Femur (tissue), 1 donor: Measurements from ENCODE around the gene WNT2.

Source experiments
- DNase-seq: peaks from one replicate; pipeline ENCODE4 v3.0.0-alpha.2; 2017

The WNT2 gene

DNA sequence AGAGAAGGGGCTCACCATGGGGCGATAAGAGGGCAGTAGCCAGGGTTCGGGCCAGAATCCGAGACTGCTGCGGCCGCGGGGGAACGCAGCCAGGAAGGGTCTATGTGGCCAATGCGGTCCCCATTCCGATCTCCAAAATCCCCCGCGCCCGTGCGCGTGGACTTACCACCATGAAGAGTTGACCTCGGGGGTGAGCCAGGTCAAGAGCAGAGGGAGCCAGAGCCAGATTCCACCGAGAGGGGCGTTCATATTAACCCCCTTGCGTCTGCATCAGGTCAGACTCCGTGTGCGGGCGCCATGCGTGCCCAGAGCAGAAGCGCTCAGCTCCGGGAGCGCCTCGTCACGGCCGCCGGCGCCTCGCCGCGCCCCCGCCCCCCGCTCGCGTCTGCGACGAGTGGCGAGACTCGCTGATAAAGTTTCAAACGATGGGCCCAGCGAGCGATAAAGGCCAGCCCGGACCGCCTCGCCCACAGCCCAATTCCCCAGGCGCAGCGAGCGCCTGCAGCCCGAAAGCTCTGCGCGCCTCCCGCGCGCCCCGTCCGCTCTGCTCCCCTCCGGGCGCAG is at the start of gene WNT2:
Gene WNT2, minus strand, starts transcription at position 318 of the 564 bp plus-strand sequence. Its CDS starts 69 bp downstream, at position 249.
- DNase-seq: no peak

DNA sequence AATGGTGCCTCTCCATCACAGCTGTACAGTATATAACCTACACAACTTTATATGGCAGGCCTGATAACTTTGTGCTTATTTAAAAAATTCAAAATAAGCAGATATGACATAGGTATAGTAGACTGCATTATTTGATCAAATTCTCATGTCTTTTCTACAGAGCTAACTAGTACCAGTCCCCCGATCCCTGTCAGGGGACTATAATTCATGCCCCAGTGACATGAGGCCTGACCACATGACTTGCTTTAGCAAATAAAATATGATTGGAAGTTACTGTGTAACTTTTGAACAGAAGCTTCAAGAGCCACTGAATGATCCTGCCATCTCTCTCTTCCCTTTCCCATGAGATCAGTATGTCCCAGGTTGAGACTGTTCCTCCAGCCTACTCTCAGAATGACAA is 49.2 kb upstream of the WNT2 start:
- DNase-seq: no peak

DNA sequence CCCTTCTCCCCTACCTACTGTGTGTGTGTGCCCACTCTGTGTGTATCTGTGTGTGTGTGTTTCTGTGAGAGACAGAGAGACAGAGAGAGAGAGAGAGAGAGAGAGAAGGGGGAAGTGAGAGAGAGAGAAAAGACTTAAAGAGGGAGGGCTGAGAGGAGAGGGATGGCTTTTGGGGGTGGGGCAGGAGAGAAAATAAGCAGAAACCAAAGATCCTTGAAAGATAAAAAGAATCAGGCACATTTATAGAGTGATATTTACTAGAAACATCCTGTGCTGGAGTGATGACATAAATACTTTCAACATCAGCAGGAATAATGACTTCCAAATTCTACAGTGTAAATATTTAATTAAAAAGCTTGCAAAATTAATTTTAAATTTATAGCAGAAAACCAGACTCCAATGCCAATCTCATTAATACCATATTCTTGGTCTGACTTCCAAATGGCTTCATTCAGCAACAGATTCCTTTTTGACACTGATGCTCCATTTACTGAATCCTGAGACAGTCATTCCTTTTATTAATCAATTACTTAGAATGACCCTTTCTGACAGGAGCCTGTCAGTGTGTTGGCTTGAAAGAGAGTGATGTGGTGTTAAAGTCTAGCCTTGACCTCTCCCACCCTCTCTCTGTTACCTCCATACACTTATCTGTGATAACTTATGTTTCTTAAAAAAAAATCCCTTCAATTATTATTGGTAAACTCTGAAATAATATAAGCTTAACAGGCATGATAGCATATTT is 41.7 kb upstream of the WNT2 start:
- DNase-seq: no peak

- DNase-seq: no peak
These were observed 39.5 kb upstream of the WNT2 start for GRCh38 chr7:117362294-117362888.

DNA sequence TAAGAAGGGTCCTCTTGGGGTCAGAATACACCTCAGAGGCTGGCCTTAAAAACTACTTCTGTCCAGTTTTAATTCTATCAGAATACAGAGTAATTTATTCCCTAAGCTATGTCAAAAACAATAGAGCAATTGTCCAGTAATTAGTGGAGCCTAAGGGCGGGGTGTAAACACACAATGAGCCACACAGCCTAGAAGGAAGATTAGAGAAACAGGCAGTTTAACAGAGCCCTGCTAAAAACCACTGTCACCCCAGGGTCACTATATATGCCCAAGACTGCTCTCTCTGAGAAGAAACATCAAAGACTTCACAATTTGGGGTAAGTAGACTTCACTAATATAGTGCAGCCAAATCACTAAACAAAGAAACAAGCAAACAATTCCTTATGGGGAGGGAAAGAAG is 27.2 kb upstream of the WNT2 start:
- no peak for DNase-seq

DNA sequence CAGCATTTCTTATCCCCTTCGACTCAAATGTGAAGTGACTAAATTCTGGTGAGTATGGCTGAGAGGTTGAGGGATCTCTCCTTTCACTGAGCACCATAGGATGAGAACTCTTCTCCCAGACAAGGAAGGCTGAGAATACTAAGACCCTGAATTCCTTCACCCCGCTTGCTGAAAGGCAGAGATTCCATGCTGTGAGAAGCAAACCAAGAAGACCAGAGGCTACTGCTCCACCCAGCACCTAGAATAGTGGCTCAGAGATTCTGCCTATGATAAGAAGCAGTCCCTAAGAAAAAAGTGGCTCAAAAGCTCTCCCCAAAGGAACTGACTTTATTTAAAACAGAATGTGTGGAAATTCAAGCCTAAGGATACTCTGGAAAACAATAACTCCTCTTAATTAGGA is 26.7 kb upstream of the WNT2 start:
- DNase-seq: no peak

DNA sequence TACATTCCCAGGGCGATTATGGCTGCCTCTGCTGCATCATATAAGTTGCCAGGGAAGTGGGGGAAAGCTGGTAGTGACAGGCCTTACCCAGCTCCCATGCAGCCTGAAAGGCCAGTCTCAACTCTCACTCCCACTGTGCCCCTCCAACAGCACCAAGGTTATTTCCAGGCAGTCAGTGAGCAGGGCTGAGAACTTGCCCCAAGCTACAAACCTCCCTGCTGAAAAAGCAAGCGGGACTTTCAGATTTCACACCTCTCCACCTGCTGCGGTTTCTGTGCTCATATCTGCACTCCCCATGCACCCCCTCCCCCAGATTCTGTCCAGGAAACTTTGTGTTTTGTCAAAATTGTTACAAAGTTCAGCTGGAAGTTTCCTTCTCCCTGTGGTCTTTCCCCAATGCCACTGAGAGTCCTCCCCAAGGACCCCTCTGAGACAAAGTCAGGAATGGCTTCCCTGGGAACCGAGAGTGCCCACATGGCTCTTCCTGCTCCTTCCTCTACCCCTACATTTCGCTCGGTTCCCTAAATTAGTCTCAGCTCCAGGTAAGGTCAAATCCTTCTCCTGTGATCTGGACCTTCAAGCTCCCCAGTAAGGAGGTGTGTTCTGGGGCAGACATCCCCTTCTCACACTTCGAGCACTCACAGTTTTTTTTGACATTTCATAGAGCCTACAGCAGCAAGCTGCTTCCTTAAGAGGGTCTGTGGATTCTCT is 25.3 kb upstream of the WNT2 start:
- no peak for DNase-seq

DNA sequence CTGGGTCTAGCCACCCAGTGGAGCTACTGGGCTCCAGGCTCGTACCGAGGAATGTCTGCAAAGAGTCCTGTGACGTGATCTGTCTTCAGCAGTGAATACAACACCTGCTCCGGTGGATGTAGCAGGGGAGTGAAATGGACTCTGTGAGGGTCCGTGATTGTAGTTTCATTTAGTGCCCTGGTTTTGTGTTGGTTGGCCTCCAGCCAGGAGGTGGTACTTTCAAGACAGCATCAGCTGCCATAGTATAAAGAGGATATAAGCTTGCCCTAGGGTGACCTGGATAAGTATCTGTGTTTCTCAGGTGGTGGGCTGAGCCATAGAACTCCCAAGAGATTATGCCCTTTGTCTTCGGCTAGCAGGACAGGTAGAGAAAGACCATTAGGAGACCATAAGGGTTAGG is 24.6 kb upstream of the WNT2 start:
- DNase-seq: no peak

DNA sequence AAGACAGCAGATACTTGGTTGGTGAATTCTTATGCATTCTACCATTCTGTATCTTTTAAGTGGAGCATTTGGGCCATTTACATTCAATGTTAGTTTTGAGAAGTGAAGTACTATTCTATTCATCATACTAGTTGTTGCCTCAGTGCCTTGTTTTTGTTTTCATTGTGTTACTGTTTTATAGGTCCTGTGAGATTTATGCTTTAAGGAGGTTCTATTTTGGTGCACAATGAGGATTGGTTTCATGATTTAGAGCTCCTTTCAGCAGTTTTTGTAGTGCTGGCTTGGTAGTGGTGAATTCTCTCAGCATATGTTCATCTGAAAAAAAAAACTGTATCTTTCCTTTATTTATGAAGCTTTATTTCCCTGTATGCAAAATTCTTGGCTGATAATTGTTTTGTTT is 23.3 kb upstream of the WNT2 start:
- no peak for DNase-seq

- DNase-seq: no peak
These were observed 15.2 kb upstream of the WNT2 start for GRCh38 chr7:117338020-117338419.

- DNase-seq: no peak
These were observed 10.3 kb upstream of the WNT2 start for GRCh38 chr7:117333168-117333567.

DNA sequence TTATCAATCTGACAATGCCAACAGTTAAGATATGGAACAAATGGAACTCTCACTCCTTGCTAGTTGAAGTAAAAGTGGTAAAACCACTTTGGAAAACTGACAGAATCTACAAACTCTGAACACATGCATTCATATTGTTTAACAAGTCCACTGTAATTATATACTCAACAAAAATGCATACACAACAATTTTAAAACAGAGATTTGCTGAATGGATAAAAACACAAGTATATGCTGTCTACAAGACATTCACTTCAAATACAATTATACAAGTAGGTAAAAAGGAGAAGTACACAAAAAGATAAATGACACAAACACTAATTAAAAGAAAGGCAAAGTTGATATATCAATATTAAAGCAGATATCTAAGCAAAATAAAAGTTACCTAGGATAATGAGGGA is 9.2 kb upstream of the WNT2 start:
- no peak for DNase-seq

GRCh38 chr7:117325836-117326235 is 3.0 kb upstream of the WNT2 start:
- DNase-seq: no peak

GRCh38 chr7:117324960-117325359 is 2.1 kb upstream of the WNT2 start:
- DNase-seq: no peak

- peak; percentile 70 for DNase-seq
These were observed 1.2 kb upstream of the WNT2 start for GRCh38 chr7:117323851-117324711.

GRCh38 chr7:117323305-117323850 is 520 bp upstream of the WNT2 start:
- no peak for DNase-seq

- DNase-seq: no peak
These were observed 2.3 kb downstream of the WNT2 start for GRCh38 chr7:117320523-117320922.

DNA sequence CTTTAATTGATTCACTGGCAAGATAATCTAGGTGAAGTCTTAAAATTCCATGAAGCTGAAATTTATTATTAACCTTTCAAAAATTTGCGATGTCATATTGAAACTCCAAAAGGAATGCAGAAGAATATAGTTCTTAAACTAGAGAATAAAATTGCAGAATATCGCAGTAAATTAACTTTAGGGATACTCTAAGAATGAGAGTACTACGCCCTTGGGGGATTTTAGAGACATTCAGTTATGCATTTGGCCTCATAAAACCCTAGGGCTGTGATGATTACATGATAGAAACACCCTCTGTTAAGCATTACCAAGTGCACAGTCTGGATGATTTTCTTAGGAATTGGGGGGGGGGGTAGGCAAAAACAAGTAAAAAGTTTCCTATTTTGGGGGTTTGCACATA is 3.7 kb downstream of the WNT2 start:
- no peak for DNase-seq

DNA sequence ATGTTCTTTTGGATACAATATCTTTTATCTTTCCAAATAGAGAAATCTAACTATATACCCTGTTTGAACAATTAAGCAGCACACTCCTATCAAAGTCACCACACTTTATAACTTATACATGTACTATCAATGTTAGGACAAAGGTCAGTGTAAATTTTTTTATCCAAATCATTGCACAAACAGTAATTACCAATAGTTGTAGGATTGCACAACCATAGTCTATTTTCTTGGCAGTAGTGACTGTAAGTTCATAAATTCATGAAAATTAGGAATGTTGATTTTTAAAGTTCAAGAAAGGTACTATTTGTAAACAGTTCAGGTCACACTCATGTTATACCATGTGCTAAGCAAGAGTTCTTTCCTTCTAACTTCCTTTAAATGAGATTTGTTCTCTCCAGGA is 9.3 kb downstream of the WNT2 start:
- DNase-seq: no peak

GRCh38 chr7:117312593-117313580 is 10.0 kb downstream of the WNT2 start:
- no peak for DNase-seq

GRCh38 chr7:117308891-117309290 is 14.0 kb downstream of the WNT2 start:
- no peak for DNase-seq
